K562 (cell line): ENCODE measurements around the gene MYO1F. TPM values are rescaled to one million over a fixed set of nuclear protein-coding genes. Genes with fewer than 3 reads are reported as not detected.

Source experiments
- CHAMP1 ChIP-seq: fragments of 450-650 bp; IDR thresholded peaks from 2 replicates; pipeline ENCODE4 v1.6.1; 2016; ENCODE audit warnings: mild to moderate bottlenecking
- CREB3 ChIP-seq: fragments of 450-650 bp; conservative IDR thresholded peaks from 2 replicates; pipeline ENCODE4 v1.6.1; 2016; ENCODE audit warnings: missing genetic modification characterization, low read depth, mild to moderate bottlenecking, missing compliant biosample characterization, moderate library complexity
- CUX1 ChIP-seq: fragments of 200-800 bp; sonication (Bioruptor generic); IDR thresholded peaks from 2 replicates; pipeline ENCODE4 v1.6.1; 2016; ENCODE audit warnings: missing genetic modification characterization, missing compliant biosample characterization
- DPF2 ChIP-seq: fragments of 450-650 bp; IDR thresholded peaks from 2 replicates; pipeline ENCODE4 v1.6.1; 2016
- HLTF ChIP-seq: fragments of 450-650 bp; IDR thresholded peaks from 2 replicates; pipeline ENCODE4 v1.6.1; 2016
- ILK ChIP-seq: fragments of 450-650 bp; IDR thresholded peaks from 2 replicates; pipeline ENCODE4 v1.6.1; 2016; ENCODE audit warnings: missing genetic modification characterization, low read depth, mild to moderate bottlenecking, missing compliant biosample characterization, moderate library complexity, borderline replicate concordance
- KLF13 ChIP-seq: fragments of 450-650 bp; IDR thresholded peaks from 2 replicates; pipeline ENCODE4 v1.6.1; 2016; ENCODE audit warnings: missing genetic modification characterization, low read depth, mild to moderate bottlenecking, missing compliant biosample characterization, moderate library complexity, borderline replicate concordance
- NFIC ChIP-seq: fragments of 450-650 bp; IDR thresholded peaks from 2 replicates; pipeline ENCODE4 v1.6.1; 2017; ENCODE audit warnings: mild to moderate bottlenecking, inconsistent platforms
- POU5F1 ChIP-seq: fragments of 150-350 bp; IDR thresholded peaks from 2 replicates; pipeline ENCODE4 v1.6.1; 2014; ENCODE audit warnings: borderline replicate concordance, low read length, low read depth, mild to moderate bottlenecking; ENCODE audit not compliant: partially characterized antibody
- RBM17 ChIP-seq: fragments of 200-400 bp; formaldehyde crosslinking; IDR thresholded peaks from 2 replicates; pipeline ENCODE4 v1.6.1; 2017; ENCODE audit warnings: low read depth, mild to moderate bottlenecking, low read length, borderline replicate concordance
- SP1 ChIP-seq: sonication (generic); formaldehyde crosslinking; IDR thresholded peaks from 2 replicates; pipeline ENCODE4 v1.8.1; 2022; ENCODE audit warnings: mild to moderate bottlenecking, missing genetic modification reagents
- ZNF24 ChIP-seq: fragments of 450-650 bp; IDR thresholded peaks from 2 replicates; pipeline ENCODE4 v1.6.1; 2016
- ZNF75A ChIP-seq: fragments of 450-650 bp; formaldehyde crosslinking; IDR thresholded peaks from 2 replicates; pipeline ENCODE4 v1.4.0; 2020; ENCODE audit warnings: mild to moderate bottlenecking
- polyA plus RNA-seq, 8 experiments: library from polyadenylated mRNA; depleted of rRNA in 4 of 8; stranded (reverse) in 5 of 8; unstranded in 3 of 8; fragments of >200 nt; fragmentation: Nextera tagmentation in 2 of 8; fragmentation: Illumina TruSeq in 1 of 8; extraction: Ambion mirVana in 2 of 8; extraction: Trizol in 1 of 8; gene quantifications; 2 replicates each; pipeline versions ENCODE4 v1.2.1 to v1.2.3, GENCODE V29; 2011 to 2014; ENCODE audit warnings: inconsistent platforms in 1 of 8, missing spikeins in 1 of 8
- total RNA-seq, 7 experiments: library from RNA; depleted of rRNA in 6 of 7; stranded (reverse); fragments of >200 nt in 6 of 7; fragmentation: Illumina TruSeq in 2 of 7; extraction: Trizol in 2 of 7; gene quantifications; 2 replicates each; pipeline versions ENCODE4 v1.2.1 to v1.2.3, GENCODE V29; 2011 to 2021; ENCODE audit warnings: low replicate concordance in 1 of 7

The MYO1F gene
- total and polyA plus RNA-seq, 9 of the 15 experiments (the other 6 are each of a cell fraction or from before 2014, with no cell fraction given) = 0.78 to 9.4 (median 4.3) TPM

GRCh38 chr19:8504171-8504570 is 73.1 kb downstream of the MYO1F start (continued):
- TF ChIP-seq CREB3 (tag) (no peak), POU5F1 (no peak), SP1 (CRISPR knock-in tag) (no peak), RBM17 (no peak), CHAMP1 (no peak), CUX1 (CRISPR knock-in tag) (no peak), KLF13 (tag) (no peak), ILK (tag) (no peak), DPF2 (peak; percentile 73; the same call in 1 of the 2 replicates), ZNF24 (no peak), ZNF75A (CRISPR knock-in tag) (no peak), NFIC (no peak), HLTF (no peak)
